Naive B cell (primary cell): ENCODE measurements around the gene SEPTIN10. TPM values are rescaled to one million over a fixed set of nuclear protein-coding genes. Genes with fewer than 3 reads are reported as not detected.
A peak's percentile ranks its signal among the peaks of the same experiment; 100 is the strongest.

Experiments used
- ATAC-seq, 2 donors: fragments of 150-1000 bp; cut with Tn5 transposase; 2 replicates each; pipeline ENCODE4 v1.10.0; 2021; ENCODE audit warnings: low read depth in 2 of 2, mild to moderate bottlenecking in 2 of 2, moderate library complexity in 2 of 2
- DNase-seq: peaks from one replicate; pipeline ENCODE4 v3.0.0; 2022
- H3K27ac Mint-ChIP-seq, 6 donors: one replicate each; pipeline ENCODE4 v1.8.0; 2020 to 2022; ENCODE audit warnings: mild to moderate bottlenecking in 6 of 6, mixed read lengths in 6 of 6, moderate library complexity in 5 of 6, inconsistent platforms in 2 of 6
- H3K27me3 Mint-ChIP-seq, 3 donors: one replicate each; pipeline ENCODE4 v1.8.0; 2021 to 2022; ENCODE audit warnings: mixed read lengths in 3 of 3, mild to moderate bottlenecking in 1 of 3
- H3K36me3 Mint-ChIP-seq, 2 donors: one replicate each; pipeline ENCODE4 v1.8.0; 2020 to 2022; ENCODE audit warnings: mixed read lengths in 2 of 2, inconsistent platforms in 1 of 2, mild to moderate bottlenecking in 1 of 2
- H3K4me1 Mint-ChIP-seq, 3 donors: one replicate each; pipeline ENCODE4 v1.8.0; 2020 to 2022; ENCODE audit warnings: mixed read lengths in 3 of 3, inconsistent platforms in 1 of 3, mild to moderate bottlenecking in 1 of 3, moderate library complexity in 1 of 3
- H3K4me3 Mint-ChIP-seq, 8 donors: one replicate each; pipeline ENCODE4 v1.8.0; 2020 to 2022; ENCODE audit warnings: mild to moderate bottlenecking in 8 of 8, mixed read lengths in 8 of 8, moderate library complexity in 8 of 8, inconsistent platforms in 2 of 8
- H3K9me3 Mint-ChIP-seq, 7 donors: one replicate each; pipeline ENCODE4 v1.8.0; 2020 to 2022; ENCODE audit warnings: mixed read lengths in 7 of 7, mild to moderate bottlenecking in 5 of 7, inconsistent platforms in 2 of 7, moderate library complexity in 1 of 7
- polyA plus RNA-seq, 6 donors: library from polyadenylated mRNA; unstranded; fragments of 300-500 nt; fragmentation: Illumina TruSeq; gene quantifications; one replicate each; pipeline ENCODE4 v1.2.3, GENCODE V29; 2021; ENCODE audit warnings: low read depth in 6 of 6

The SEPTIN10 gene
- 1 to 10 TPM in 2 of 6 donors, under 1 TPM in 3, not detected in 1; 0.41 to 1.8 (median 0.84) TPM for polyA plus RNA-seq

GRCh38 chr2:109613922-109614714 is at the start of gene SEPTIN10, which contains the start of gene SOWAHC:
Gene SEPTIN10 (minus strand): TSS chr2:109613966. CDS start chr2:109613827, 139 bp downstream.
Gene SOWAHC (plus strand): TSS chr2:109614364. CDS start chr2:109614490, 126 bp downstream.
- peak within 1 kb of the TSS in 5 of 6 donors; percentile 71 to 84 (median 74) for H3K27ac Mint-ChIP-seq
- peak within 1 kb of the TSS; percentile 85 to 94 (median 90) for H3K4me3 Mint-ChIP-seq
- peaks cover 3 to 17% (median 14%) of the 10 kb centered on the region in 3 donors for H3K4me1 Mint-ChIP-seq
- peaks cover 0 to 36% (median 13%) of the 10 kb centered on the region in 7 donors for H3K9me3 Mint-ChIP-seq
- ATAC-seq (peak; percentile 82 to 86), DNase-seq (peak; percentile 68)
- peaks cover 8 to 10% of the 10 kb centered on the region in 2 donors for H3K36me3 Mint-ChIP-seq
- peaks cover 43 to 77% (median 66%) of the 10 kb centered on the region in 3 donors for H3K27me3 Mint-ChIP-seq

- ATAC-seq (no peak), DNase-seq (no peak)
- Mint-ChIP-seq H3K36me3 (no peaks in the 10 kb centered on the region), H3K27ac (no peak overlapping the region), H3K4me3 (no peak overlapping the region), H3K27me3 (peaks cover 9 to 30% (median 21%) of the 10 kb centered on the region in 3 donors), H3K9me3 (no peaks in the 10 kb centered on the region), H3K4me1 (no peaks in the 10 kb centered on the region)
These were observed 49.1 kb upstream of the SEPTIN10 start for GRCh38 chr2:109662889-109663288.

GRCh38 chr2:109660046-109660860 is 46.5 kb upstream of the SEPTIN10 start:
- Mint-ChIP-seq H3K27ac (peak overlapping the region in 1 of 6 donors; percentile 17), H3K4me3 (no peak overlapping the region), H3K4me1 (no peaks in the 10 kb centered on the region), H3K9me3 (no peaks in the 10 kb centered on the region), H3K36me3 (no peaks in the 10 kb centered on the region), H3K27me3 (peaks cover 13 to 33% (median 15%) of the 10 kb centered on the region in 3 donors)
- ATAC-seq, result no peak
- DNase-seq, result no peak

- H3K4me1 Mint-ChIP-seq, result no peaks in the 10 kb centered on the region
- H3K27ac Mint-ChIP-seq, result no peak overlapping the region
- no peaks in the 10 kb centered on the region for H3K36me3 Mint-ChIP-seq
- H3K27me3 Mint-ChIP-seq, result peaks cover 13 to 40% (median 15%) of the 10 kb centered on the region in 3 donors
- peaks cover 0 to 1% (median 0%) of the 10 kb centered on the region in 7 donors for H3K9me3 Mint-ChIP-seq
- H3K4me3 Mint-ChIP-seq, result no peak overlapping the region
- DNase-seq (no peak), ATAC-seq (no peak)
These were observed 45.8 kb upstream of the SEPTIN10 start for GRCh38 chr2:109659396-109660045.

GRCh38 chr2:109655287-109655686 is 41.5 kb upstream of the SEPTIN10 start:
- H3K4me3 Mint-ChIP-seq, result no peak overlapping the region
- ATAC-seq (no peak), DNase-seq (no peak)
- H3K27ac Mint-ChIP-seq, result no peak overlapping the region
- H3K36me3 Mint-ChIP-seq, result no peaks in the 10 kb centered on the region
- peaks cover 6 to 44% (median 22%) of the 10 kb centered on the region in 3 donors for H3K27me3 Mint-ChIP-seq
- no peaks in the 10 kb centered on the region for H3K4me1 Mint-ChIP-seq
- H3K9me3 Mint-ChIP-seq, result peaks cover 0 to 4% (median 0%) of the 10 kb centered on the region in 7 donors

GRCh38 chr2:109654326-109655050 is 40.7 kb upstream of the SEPTIN10 start:
- no peak for ATAC-seq
- Mint-ChIP-seq H3K27me3 (peaks cover 6 to 51% (median 28%) of the 10 kb centered on the region in 3 donors), H3K4me1 (no peaks in the 10 kb centered on the region), H3K4me3 (no peak overlapping the region), H3K36me3 (no peaks in the 10 kb centered on the region), H3K27ac (no peak overlapping the region), H3K9me3 (peaks cover 0 to 4% (median 0%) of the 10 kb centered on the region in 7 donors)
- no peak for DNase-seq

- DNase-seq (no peak), ATAC-seq (no peak)
- peak overlapping the region in 1 of 6 donors; percentile 27 for H3K27ac Mint-ChIP-seq
- no peaks in the 10 kb centered on the region for H3K36me3 Mint-ChIP-seq
- peaks cover 6 to 44% (median 29%) of the 10 kb centered on the region in 3 donors for H3K27me3 Mint-ChIP-seq
- no peaks in the 10 kb centered on the region for H3K4me1 Mint-ChIP-seq
- peaks cover 0 to 6% (median 0%) of the 10 kb centered on the region in 7 donors for H3K9me3 Mint-ChIP-seq
- H3K4me3 Mint-ChIP-seq, result no peak overlapping the region
These were observed 36.2 kb upstream of the SEPTIN10 start for GRCh38 chr2:109649736-109650695.

- ATAC-seq, result no peak
- Mint-ChIP-seq H3K9me3 (peaks cover 0 to 3% (median 0%) of the 10 kb centered on the region in 7 donors), H3K4me1 (no peaks in the 10 kb centered on the region), H3K4me3 (no peak overlapping the region), H3K27me3 (peaks cover 6 to 33% (median 25%) of the 10 kb centered on the region in 3 donors), H3K27ac (no peak overlapping the region), H3K36me3 (no peaks in the 10 kb centered on the region)
- no peak for DNase-seq
These were observed 34.3 kb upstream of the SEPTIN10 start for GRCh38 chr2:109648041-109648527.

GRCh38 chr2:109647636-109648035 is 33.9 kb upstream of the SEPTIN10 start:
- no peak overlapping the region for H3K4me3 Mint-ChIP-seq

GRCh38 chr2:109646961-109647360 is 33.2 kb upstream of the SEPTIN10 start:
- Mint-ChIP-seq H3K36me3 (no peaks in the 10 kb centered on the region), H3K9me3 (peaks cover 0 to 3% (median 0%) of the 10 kb centered on the region in 7 donors), H3K27ac (no peak overlapping the region), H3K4me3 (no peak overlapping the region), H3K4me1 (no peaks in the 10 kb centered on the region), H3K27me3 (peaks cover 6 to 27% (median 20%) of the 10 kb centered on the region in 3 donors)
- DNase-seq (no peak), ATAC-seq (no peak)

More at GRCh38 chr2:109647636-109648035, 33.9 kb upstream of the SEPTIN10 start:
- Mint-ChIP-seq H3K36me3 (no peaks in the 10 kb centered on the region), H3K27me3 (peaks cover 6 to 32% (median 22%) of the 10 kb centered on the region in 3 donors), H3K9me3 (peaks cover 0 to 3% (median 0%) of the 10 kb centered on the region in 7 donors), H3K4me1 (no peaks in the 10 kb centered on the region), H3K27ac (no peak overlapping the region)
- DNase-seq (no peak), ATAC-seq (no peak)

- Mint-ChIP-seq H3K4me3 (no peak overlapping the region), H3K27me3 (peaks cover 0 to 16% (median 11%) of the 10 kb centered on the region in 3 donors)
These were observed 31.8 kb upstream of the SEPTIN10 start for GRCh38 chr2:109645412-109646184.

More at GRCh38 chr2:109645412-109646184, 31.8 kb upstream of the SEPTIN10 start:
- ATAC-seq, result no peak
- peaks cover 0 to 3% (median 0%) of the 10 kb centered on the region in 7 donors for H3K9me3 Mint-ChIP-seq
- H3K4me1 Mint-ChIP-seq, result no peaks in the 10 kb centered on the region
- H3K36me3 Mint-ChIP-seq, result no peaks in the 10 kb centered on the region
- no peak for DNase-seq
- peak overlapping the region in 1 of 6 donors; percentile 21 for H3K27ac Mint-ChIP-seq
